GM10248 (cell line): ENCODE measurements around the gene CASZ1.

Experiments used
- CTCF ChIA-PET: fragments of 300-600 bp; sonication (Branson Sonifier 250); formaldehyde crosslinking; extraction: SDS; loops from one replicate; lab custom pipeline; 2021; ENCODE audit warnings: antibody characterized with exemption; lab: Yijun Ruan, JAX
- POLR2A ChIA-PET: fragments of 350-650 bp; sonication (Branson Sonifier 250); formaldehyde crosslinking; extraction: SDS; loops from one replicate; lab custom pipeline; 2020; ENCODE audit warnings: antibody characterized with exemption; lab: Yijun Ruan, JAX
- DNase-seq: peaks from one replicate; pipeline ENCODE4 v3.0.0; 2012; ENCODE audit errors: extremely low spot score
- CTCF ChIP-seq: IDR thresholded peaks from 2 replicates; pipeline ENCODE4 v1.5.1; 2012; ENCODE audit warnings: mild to moderate bottlenecking, low read depth; ENCODE audit errors: extremely low read depth, missing control alignments, control extremely low read depth

CASZ1 gene

GRCh38 chr1:10799726-10800125 is 3.3 kb upstream of the CASZ1 start:
- TF ChIP-seq CTCF = no peak
- ChIA-PET POLR2A (no interaction called here), CTCF (interaction anchor here (1.0 to 1.3 kb wide), 2 partner anchors 11 to 143 kb away, joined by 3 read pairs; no protein-coding TSS in a partner anchor)
- no peak for DNase-seq

- POLR2A ChIA-PET = no interaction called here
- DNase-seq = no peak
- CTCF ChIA-PET = interaction anchor here (1.2 kb wide), 1 partner anchor 14 kb away, joined by 3 read pairs; no protein-coding TSS in a partner anchor
- TF ChIP-seq CTCF = no peak
These were observed 997 bp downstream of the CASZ1 start for GRCh38 chr1:10795276-10796021.

GRCh38 chr1:10794724-10795275 is 1.6 kb downstream of the CASZ1 start:
- no peak for TF ChIP-seq CTCF
- DNase-seq = no peak
- CTCF ChIA-PET = interaction anchor here (1.2 kb wide), 1 partner anchor 13 kb away, joined by 3 read pairs; no protein-coding TSS in a partner anchor
- POLR2A ChIA-PET = no interaction called here

- TF ChIP-seq CTCF = no peak
- ChIA-PET POLR2A (no interaction called here), CTCF (no interaction called here)
- DNase-seq = no peak
These were observed 3.3 kb downstream of the CASZ1 start for GRCh38 chr1:10793129-10793651.

GRCh38 chr1:10791105-10791951 is 5.1 kb downstream of the CASZ1 start:
- CTCF ChIA-PET = no interaction called here
- DNase-seq = no peak
- POLR2A ChIA-PET = no interaction called here
- no peak for TF ChIP-seq CTCF

GRCh38 chr1:10789803-10790702 is 6.4 kb downstream of the CASZ1 start:
- CTCF ChIA-PET = no interaction called here
- TF ChIP-seq CTCF = no peak
- POLR2A ChIA-PET = no interaction called here

More at GRCh38 chr1:10789803-10790702, 6.4 kb downstream of the CASZ1 start:
- no peak for DNase-seq
